Keratinocyte (primary cell): Measurements from ENCODE around the gene TARBP1. TPM values are rescaled to one million over a fixed set of nuclear protein-coding genes. Genes with fewer than 3 reads are reported as not detected.

ENCODE experiments used
- DNase-seq: peaks from one replicate; pipeline ENCODE4 v3.0.0-alpha.2; 2011; ENCODE audit warnings: low read depth, missing footprints, low spot score
- FAIRE-seq: peaks from 2 replicates; lab custom pipeline; 2011; peaks lifted over from hg19 to GRCh38; lab: Jason Lieb, UNC
- H2AFZ ChIP-seq: 2 replicates; pipeline ENCODE4 v1.6.0; 2012; ENCODE audit warnings: low read length, control low read depth, inconsistent platforms; ENCODE audit not compliant: control insufficient read depth
- H3K27ac ChIP-seq: 2 replicates; pipeline ENCODE4 v1.5.1; 2011; ENCODE audit warnings: low read length; ENCODE audit not compliant: control insufficient read depth, insufficient read depth
- H3K27me3 ChIP-seq: 3 replicates; pipeline ENCODE4 v1.6.0; 2011; ENCODE audit warnings: low read length; ENCODE audit not compliant: control insufficient read depth, insufficient read depth; ENCODE audit errors: extremely low read depth
- H3K36me3 ChIP-seq, 2 experiments: 2 replicates in 1 of 2; 3 replicates in 1 of 2; pipeline ENCODE4 v1.5.1; 2011; ENCODE audit warnings: low read length in 2 of 2, mild to moderate bottlenecking in 1 of 2; ENCODE audit not compliant: control insufficient read depth in 2 of 2, insufficient read depth in 2 of 2; ENCODE audit errors: extremely low read depth in 1 of 2
- H3K4me1 ChIP-seq: 3 replicates; pipeline ENCODE4 v1.5.1; 2011; ENCODE audit warnings: low read length; ENCODE audit not compliant: control insufficient read depth, insufficient read depth; ENCODE audit errors: extremely low read depth
- H3K4me2 ChIP-seq: 3 replicates; pipeline ENCODE4 v1.6.0; 2011; ENCODE audit warnings: low read depth, low read length; ENCODE audit not compliant: control insufficient read depth, insufficient read depth; ENCODE audit errors: extremely low read depth
- H3K4me3 ChIP-seq, 3 experiments: fragments of 200-600 bp in 1 of 3; sonication (generic) in 1 of 3; 2 replicates in 2 of 3; 3 replicates in 1 of 3; pipeline ENCODE4 v1.5.1; 2011 to 2016; ENCODE audit warnings: low read length in 3 of 3, mild to moderate bottlenecking in 3 of 3, control low read depth in 2 of 3, inconsistent platforms in 1 of 3, low read depth in 1 of 3, mixed read lengths in 1 of 3, mixed run types in 1 of 3, moderate library complexity in 1 of 3; ENCODE audit not compliant: control insufficient read depth in 2 of 3, insufficient read depth in 2 of 3; ENCODE audit errors: extremely low read depth in 1 of 3
- H3K79me2 ChIP-seq: 2 replicates; pipeline ENCODE4 v1.6.0; 2012; ENCODE audit warnings: low read length; ENCODE audit not compliant: control insufficient read depth, insufficient read depth
- H3K9ac ChIP-seq: 3 replicates; pipeline ENCODE4 v1.6.0; 2011; ENCODE audit warnings: low read length; ENCODE audit not compliant: control insufficient read depth, insufficient read depth; ENCODE audit errors: extremely low read depth
- H3K9me1 ChIP-seq: 3 replicates; pipeline ENCODE4 v1.6.0; 2011; ENCODE audit warnings: low read length; ENCODE audit not compliant: control insufficient read depth, insufficient read depth; ENCODE audit errors: extremely low read depth
- H3K9me3 ChIP-seq: 2 replicates; pipeline ENCODE4 v1.5.1; 2012; ENCODE audit warnings: low read depth, low read length; ENCODE audit not compliant: control insufficient read depth
- H4K20me1 ChIP-seq: 3 replicates; pipeline ENCODE4 v1.6.0; 2011; ENCODE audit warnings: low read length; ENCODE audit not compliant: control insufficient read depth, insufficient read depth; ENCODE audit errors: extremely low read depth
- EZH2 ChIP-seq: IDR thresholded peaks from one replicate; pipeline ENCODE4 v1.6.1; 2012; ENCODE audit warnings: inconsistent platforms, mild to moderate bottlenecking, low read length, moderate library complexity
- dilution Hi-C: fragments of 300-500 bp; cut with MboI; formaldehyde crosslinking; loops from one replicate; pipeline ENCODE4 v1.7.0; 2020; ENCODE audit warnings: low sequenced_read_pairs; ENCODE audit not compliant: extremely low pct_ligation_motif_present
- polyA plus RNA-seq, 5 experiments: library from polyadenylated mRNA; depleted of rRNA in 3 of 5; stranded (reverse) in 3 of 5; stranded (forward) in 1 of 5; unstranded in 1 of 5; fragments of >200 nt; gene quantifications; 1 replicate in 1 of 5; 2 replicates in 3 of 5; 3 replicates in 1 of 5; pipeline versions ENCODE4 v1.2.1 to v1.2.3, GENCODE V29; 2011 to 2012; ENCODE audit warnings: missing spikeins in 2 of 5, low read depth in 1 of 5, low replicate concordance in 1 of 5
- TF ChIP-seq, protein P1 (sequence below), 3 experiments: IDR thresholded peaks in 1 of 3; conservative IDR thresholded peaks in 1 of 3; optimal IDR thresholded peaks in 1 of 3; 2 replicates in 2 of 3; 3 replicates in 1 of 3; pipeline versions ENCODE3 to v1.5.1; 2011; ENCODE audit warnings: low read length in 3 of 3, mild to moderate bottlenecking in 3 of 3, moderate library complexity in 2 of 3, control low read depth in 1 of 3, inconsistent platforms in 1 of 3; ENCODE audit not compliant: insufficient read depth in 2 of 3; ENCODE audit errors: extremely low read depth in 1 of 3

TARBP1 gene
- polyA plus RNA-seq, 1 donor (not counting 4 experiments of a cell fraction or from before 2014, with no cell fraction given): 28.7 TPM

DNA sequence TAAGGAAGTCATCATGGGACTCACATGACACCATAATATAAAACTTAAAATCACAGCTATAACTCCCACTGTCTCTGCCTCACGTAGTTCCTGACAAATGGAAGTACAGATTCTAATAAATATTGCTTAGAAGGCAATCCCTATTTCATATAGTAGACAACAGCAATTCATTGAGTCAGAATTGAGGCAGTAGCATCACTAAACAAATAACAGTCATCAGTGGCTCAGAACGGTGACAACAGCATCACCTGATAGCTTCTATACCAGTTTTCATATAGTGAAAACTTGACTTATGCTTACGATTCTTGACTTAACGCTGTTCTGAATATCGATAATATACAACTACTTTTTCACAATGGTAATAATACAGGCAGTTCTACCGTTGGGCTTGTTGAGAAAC lies 12.0 kb downstream of the TARBP1 start:
- no peaks in the 10 kb centered on the region for H3K27me3 ChIP-seq
- no peaks in the 10 kb centered on the region for H3K4me1 ChIP-seq
- no peaks in the 10 kb centered on the region for H3K9me3 ChIP-seq
- H3K4me3 ChIP-seq: no peak overlapping the region
- no peak overlapping the region for H3K4me2 ChIP-seq
- no peaks in the 10 kb centered on the region for H3K79me2 ChIP-seq
- H3K9ac ChIP-seq: no peak overlapping the region
- H2AFZ ChIP-seq: no peak overlapping the region
- H3K27ac ChIP-seq: no peak overlapping the region
- H3K9me1 ChIP-seq: no peaks in the 10 kb centered on the region
- FAIRE-seq (no peak), DNase-seq (no peak)
- TF ChIP-seq, protein P1, sequence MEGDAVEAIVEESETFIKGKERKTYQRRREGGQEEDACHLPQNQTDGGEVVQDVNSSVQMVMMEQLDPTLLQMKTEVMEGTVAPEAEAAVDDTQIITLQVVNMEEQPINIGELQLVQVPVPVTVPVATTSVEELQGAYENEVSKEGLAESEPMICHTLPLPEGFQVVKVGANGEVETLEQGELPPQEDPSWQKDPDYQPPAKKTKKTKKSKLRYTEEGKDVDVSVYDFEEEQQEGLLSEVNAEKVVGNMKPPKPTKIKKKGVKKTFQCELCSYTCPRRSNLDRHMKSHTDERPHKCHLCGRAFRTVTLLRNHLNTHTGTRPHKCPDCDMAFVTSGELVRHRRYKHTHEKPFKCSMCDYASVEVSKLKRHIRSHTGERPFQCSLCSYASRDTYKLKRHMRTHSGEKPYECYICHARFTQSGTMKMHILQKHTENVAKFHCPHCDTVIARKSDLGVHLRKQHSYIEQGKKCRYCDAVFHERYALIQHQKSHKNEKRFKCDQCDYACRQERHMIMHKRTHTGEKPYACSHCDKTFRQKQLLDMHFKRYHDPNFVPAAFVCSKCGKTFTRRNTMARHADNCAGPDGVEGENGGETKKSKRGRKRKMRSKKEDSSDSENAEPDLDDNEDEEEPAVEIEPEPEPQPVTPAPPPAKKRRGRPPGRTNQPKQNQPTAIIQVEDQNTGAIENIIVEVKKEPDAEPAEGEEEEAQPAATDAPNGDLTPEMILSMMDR (optimal IDR thresholded peaks at IDR 0.05 in 1 of 3, IDR thresholded peaks at IDR 0.05 in 1 of 3, conservative IDR thresholded peaks at IDR 0.05 in 1 of 3; ENCODE audit: extremely low read depth in 1 of 3, insufficient read depth in 2 of 3, low read length in 3 of 3): no peak
- TF ChIP-seq EZH2: no peak
- peaks cover 3 to 4% of the 10 kb centered on the region in 2 experiments for H3K36me3 ChIP-seq
- dilution Hi-C loops: no loop called here
- no peaks in the 10 kb centered on the region for H4K20me1 ChIP-seq

DNA sequence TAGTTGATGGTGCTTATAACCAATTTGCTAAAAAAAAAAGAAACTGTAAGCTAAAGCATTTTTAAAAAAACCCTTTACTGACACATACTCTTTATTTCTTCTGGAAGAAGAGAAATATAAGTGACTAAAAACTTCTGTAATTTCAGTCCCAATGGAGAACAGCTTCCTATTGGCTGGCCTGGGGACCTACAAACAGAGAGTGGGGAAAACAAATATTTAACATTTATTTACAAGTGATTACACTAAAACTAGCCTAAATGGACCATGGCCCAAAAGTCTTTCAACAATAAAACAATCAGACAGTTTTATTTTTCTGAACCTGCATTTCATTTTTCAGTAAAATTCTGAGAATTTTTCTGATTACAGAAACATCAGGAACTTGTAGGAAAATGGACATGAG lies 15.2 kb downstream of the TARBP1 start:
- TF ChIP-seq EZH2: no peak
- TF ChIP-seq, protein P1 (optimal IDR thresholded peaks at IDR 0.05 in 1 of 3, IDR thresholded peaks at IDR 0.05 in 1 of 3, conservative IDR thresholded peaks at IDR 0.05 in 1 of 3; ENCODE audit: extremely low read depth in 1 of 3, insufficient read depth in 2 of 3, low read length in 3 of 3): no peak
- no peak overlapping the region for H3K4me2 ChIP-seq
- FAIRE-seq (no peak), DNase-seq (no peak)
- no peaks in the 10 kb centered on the region for H3K79me2 ChIP-seq
- H4K20me1 ChIP-seq: no peaks in the 10 kb centered on the region
- H3K9me3 ChIP-seq: no peaks in the 10 kb centered on the region
- H3K4me1 ChIP-seq: no peaks in the 10 kb centered on the region
- H3K36me3 ChIP-seq: peaks cover 3 to 4% of the 10 kb centered on the region in 2 experiments
- no peak overlapping the region for H3K9ac ChIP-seq
- H3K27ac ChIP-seq: no peak overlapping the region
- H2AFZ ChIP-seq: no peak overlapping the region
- H3K27me3 ChIP-seq: no peaks in the 10 kb centered on the region
- dilution Hi-C loops: no loop called here
- no peaks in the 10 kb centered on the region for H3K9me1 ChIP-seq
- H3K4me3 ChIP-seq: no peak overlapping the region
